ENCODE measurements around the gene NR5A1.

NR5A1 gene

DNA sequence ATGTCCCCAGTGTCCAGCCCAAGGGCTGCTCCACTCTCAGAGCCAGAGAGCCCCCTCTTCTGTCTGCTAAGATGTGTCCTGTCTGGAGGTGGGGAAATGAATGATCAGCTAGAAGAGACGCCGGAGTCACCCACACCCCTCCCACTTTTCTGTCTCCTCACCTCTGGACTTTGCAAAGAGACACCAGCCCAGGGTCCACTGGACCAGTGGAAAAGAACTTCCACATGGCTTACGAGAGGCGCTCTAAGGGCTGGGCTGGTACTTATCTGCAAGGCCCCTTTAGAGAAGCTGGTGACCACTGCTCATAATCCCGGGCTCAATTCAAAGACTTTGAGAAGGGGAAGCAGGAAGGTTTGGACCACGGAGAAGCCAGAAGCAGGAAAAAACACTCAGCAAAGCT is 9.2 kb downstream of the NR5A1 start:
- no peak for DNase-seq

DNA sequence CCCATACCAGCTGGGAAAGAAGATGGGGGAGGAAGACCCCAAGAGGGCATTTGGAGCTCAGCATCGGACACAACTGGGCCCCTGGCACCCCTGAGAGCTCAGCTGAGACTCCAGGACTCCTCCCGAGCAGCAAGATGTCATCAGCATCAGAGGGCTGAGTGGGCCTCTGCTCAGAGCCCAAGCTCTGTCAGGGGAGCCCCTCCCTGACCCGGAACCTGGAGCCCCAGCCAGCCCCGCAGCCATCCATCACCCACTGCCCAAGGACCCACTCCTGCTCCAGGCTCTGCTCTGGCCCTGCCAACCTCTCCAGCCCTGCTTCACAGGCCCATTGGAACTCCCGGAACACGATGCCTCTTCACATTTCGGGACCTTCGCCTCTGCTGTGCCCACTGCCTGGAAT is 9.8 kb downstream of the NR5A1 start:
- DNase-seq = no peak

DNA sequence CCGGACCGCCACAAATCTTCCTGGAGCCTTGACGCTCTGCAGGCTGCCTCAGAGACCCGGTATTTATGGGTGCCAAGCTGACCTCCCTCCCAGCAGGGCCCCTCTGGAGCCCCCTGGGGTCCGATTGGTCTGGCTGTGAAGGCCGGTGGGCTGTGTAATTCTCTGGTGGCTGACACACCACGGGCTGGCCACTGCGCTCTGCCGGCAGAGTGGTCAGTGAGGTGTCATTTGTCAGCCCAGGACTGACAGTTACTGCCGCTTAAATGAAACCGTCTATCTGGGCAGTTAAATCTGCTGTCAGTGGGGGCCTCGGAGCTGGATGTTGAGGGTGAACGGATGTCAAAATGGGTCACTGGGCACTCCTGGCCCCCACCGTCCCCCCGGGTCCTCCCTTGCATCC is 10.7 kb downstream of the NR5A1 start:
- DNase-seq = no peak

DNA sequence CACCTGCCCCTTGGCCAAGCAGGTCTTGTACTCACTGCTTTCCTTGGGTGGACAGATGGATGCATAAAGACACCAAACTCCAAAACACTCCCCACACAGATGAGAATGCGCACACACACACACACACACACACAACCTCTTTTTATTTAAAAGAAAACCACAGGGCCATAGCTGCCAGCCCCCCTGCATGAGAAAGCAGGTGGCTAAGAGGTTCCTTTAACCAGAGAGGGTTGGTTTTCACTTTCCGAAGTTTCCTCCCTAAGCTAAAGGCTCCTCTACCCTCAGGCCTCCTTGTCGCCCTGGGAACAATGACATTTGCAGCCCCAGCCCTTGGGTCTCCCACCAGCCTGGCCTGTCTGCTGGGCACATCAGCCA is 11.1 kb downstream of the NR5A1 start:
- DNase-seq = no peak

DNA sequence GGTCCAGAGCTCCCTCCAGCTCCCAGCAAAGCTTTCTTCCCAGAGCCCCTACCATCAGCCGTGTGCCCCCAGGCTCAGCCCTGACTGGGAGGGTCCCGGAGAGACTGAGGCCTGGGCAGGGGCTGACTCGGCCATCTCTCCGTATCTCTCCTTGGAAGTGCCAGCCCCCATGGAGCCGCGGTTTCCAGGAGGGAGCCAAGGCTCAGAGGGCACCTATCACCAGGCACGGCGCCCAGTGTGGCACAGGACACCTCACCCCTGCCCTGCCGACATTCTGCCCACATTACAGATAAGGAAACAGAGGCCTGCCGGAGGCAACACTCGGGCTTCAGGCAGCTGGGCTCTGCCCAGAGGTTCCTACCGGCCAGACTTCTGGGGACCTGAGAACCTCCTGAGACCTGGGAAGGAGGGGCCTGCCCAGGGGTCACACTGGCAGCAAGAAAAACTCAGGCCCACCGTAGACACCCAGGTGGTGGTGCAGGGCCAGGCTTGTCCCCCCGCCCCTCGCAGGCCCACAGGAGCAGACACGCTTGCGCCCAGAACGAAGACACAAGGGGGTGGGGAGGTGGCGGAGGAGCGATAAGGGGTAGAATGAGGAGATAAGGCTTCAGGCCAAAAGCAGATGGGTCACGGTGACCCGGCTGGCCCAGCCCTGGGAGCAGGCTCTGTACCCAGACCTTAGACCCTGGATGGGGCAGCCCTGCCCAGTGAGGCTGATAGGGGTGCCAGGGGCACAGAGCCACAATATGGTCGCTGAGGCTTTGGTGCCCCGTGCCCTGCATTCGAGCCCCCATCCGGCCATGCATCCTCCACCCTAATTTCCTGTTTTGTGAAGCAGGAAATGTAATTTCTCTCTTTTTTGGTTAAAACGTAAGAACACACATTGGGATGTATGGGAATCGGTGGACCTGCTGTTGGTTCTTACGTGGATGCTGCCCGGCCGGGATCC is 11.8 kb downstream of the NR5A1 start:
- no peak for DNase-seq

DNA sequence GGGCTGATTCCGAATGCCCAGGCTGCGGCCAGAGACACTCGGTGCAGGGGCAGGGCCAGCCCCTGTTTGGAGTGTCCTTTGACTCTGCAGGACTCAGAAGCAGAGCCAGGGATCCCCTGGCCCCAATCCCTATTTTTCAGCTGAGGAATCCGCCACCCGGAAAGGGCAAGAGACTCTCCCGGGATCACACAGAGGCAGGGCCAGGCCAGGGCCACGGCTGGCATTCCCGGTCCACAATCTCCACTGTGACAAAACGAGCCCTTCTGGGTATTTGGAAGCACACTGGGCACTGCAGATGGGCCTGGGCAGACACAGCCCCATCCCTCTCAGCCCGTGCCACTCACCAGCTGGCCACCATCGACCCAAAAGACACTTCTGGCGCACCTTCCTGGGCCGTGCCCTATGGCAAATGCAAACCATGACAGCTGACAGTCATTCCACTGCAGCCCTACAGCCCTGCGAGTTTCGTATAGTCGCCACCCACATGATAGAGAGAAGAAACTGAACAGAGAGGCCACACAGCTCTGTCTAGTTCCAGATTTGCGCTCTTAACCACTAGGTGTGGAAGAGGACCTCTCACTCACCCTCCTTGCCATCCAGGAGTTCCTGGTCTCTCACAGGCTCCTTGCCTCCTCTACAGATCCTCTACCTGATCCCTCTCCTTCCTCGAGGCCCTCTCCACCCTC is 13.3 kb downstream of the NR5A1 start:
- no peak for DNase-seq

DNA sequence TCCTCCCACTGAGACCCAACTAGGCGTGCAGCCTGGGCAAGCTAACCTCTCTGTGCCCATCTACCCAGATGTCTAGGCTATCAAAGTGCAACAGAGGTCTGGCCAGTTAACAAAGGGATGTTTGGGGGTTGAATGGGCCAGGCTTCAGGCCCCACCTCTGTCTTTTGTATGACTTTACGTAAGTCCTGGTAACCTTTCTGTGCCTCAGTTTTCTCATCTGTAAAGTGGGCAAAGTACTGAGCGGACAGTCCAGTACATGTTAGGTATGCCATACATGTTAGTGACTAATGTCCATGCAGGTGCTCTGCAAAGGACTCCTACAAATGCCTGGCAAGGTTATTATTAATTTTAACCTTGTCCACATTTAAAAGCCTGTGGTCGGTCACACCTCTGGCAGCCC is 14.0 kb downstream of the NR5A1 start:
- DNase-seq = no peak

DNA sequence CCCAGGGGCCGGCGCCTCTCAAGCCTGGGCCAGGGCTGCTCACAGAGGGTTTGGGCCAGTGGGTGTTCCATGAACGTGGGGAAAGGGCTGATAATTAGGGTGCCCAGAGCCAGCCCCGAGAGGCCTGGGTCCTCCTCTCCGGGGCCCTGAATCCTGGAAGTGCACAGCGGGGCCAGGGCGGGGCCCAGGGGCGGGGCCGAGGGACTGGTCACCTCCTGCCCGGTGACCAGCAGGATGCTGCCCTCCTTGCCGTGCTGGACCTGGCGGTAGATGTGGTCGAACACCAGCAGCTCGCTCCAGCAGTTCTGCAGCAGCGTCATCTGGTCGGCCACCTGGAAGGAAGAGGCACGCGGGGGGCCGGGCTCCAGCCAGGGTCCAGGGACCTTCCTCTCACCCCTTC is 14.4 kb downstream of the NR5A1 start:
- DNase-seq = no peak

DNA sequence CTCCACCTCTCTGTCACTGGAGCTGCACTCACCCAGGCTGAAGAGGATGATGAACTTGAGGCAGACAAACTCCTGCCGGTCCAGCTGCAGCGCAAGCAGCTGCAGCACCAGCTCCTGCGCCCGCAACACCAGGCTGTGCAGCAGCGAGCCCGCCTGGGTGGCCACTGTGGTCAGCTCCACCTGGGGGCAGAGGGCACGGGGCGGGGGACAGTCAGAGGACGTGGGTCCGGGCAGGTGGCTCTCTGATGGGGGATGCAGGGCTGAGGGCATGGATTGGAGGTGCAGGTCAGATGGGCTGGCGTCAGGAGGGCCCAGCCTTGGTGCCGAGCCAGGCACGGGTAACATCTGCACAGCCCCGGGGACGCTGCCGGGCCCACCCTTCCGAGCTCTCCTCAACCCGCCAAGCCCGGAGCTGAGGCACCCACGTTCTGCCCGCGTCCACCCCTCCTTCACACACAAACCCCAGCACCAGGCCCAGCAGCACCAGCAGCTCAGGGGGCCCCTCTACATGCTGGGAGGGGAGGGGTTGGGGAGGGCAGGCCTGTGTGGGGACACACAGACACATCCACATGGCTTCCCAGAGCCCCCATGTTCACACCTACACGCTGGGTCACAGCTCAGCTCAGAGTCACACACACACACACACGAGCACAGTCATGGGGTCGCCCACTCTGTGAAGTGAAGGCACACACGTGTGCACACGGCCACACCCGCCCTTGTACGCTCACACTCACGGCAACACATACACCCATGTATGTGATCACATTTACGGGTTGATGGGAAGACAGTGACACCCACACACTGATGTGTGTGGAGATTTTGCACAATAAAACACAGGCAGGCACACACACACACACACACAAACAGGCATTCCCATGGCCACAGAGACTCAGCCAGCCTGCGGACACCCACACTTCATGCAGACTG is 15.9 kb downstream of the NR5A1 start:
- DNase-seq = no peak

DNA sequence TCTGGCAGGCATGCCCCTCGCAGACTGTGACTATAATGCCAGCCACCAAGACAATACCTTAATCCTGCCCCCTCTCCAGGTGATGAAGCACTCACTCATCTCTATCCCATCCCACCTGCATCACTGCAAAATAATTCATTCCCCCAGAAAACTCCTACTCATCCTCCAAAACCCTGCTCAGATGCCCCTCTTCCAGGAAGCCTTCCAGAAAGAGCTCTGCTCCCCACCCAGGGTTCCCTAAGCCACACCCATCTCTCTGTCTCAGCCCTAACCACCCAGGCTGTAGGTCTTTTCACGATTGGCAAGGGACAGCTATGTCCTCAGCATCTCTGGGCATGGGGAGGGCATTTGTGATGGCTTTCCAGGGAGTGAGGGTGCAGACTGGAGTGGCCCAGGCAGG is 17.2 kb downstream of the NR5A1 start:
- no peak for DNase-seq

DNA sequence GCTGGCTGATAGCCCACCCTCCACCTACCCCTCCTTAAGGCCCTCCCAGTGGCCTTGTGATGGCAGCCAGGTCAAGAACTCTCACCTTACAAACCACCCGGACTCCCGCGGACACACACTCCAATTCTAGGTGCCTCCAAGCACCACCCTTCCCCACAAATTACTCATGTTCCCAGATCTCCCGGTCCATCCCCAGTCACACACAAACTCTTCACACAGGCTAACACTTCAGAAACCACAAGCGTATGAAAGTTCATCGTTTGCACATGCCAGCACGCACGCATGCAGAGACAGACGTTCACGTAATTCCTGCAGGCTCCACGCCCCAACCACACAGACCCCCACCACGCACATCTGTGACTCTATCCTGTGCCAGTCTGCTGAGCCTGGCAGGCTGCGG is 18.0 kb downstream of the NR5A1 start:
- no peak for DNase-seq

DNA sequence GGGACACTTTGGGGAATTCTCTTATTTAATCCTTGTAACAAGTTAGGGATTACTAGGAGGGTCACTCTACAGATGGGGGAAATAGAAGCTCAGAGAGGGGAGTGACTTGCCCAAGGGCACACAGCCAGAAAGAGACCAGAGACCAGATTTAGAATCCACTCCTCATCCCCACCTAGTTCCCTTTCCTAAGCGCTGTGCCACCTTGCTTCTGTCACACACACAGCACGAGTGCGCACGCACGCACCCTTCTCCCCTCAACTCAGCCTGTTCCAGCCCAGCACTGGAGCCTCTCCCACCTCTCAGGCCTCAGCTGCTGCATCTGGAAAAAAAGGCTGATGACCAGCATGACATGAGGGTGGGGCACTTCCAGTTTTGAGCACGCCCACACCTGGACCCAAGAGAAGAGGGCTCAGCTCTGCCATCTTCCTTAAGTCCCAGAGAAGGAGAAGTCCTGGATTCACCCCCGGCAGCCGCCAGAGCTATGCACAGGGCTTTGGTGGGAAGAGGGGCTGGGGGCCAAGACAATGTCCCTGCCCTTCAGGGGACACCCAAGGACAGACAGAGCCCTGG is 18.5 kb downstream of the NR5A1 start:
- DNase-seq = no peak

DNA sequence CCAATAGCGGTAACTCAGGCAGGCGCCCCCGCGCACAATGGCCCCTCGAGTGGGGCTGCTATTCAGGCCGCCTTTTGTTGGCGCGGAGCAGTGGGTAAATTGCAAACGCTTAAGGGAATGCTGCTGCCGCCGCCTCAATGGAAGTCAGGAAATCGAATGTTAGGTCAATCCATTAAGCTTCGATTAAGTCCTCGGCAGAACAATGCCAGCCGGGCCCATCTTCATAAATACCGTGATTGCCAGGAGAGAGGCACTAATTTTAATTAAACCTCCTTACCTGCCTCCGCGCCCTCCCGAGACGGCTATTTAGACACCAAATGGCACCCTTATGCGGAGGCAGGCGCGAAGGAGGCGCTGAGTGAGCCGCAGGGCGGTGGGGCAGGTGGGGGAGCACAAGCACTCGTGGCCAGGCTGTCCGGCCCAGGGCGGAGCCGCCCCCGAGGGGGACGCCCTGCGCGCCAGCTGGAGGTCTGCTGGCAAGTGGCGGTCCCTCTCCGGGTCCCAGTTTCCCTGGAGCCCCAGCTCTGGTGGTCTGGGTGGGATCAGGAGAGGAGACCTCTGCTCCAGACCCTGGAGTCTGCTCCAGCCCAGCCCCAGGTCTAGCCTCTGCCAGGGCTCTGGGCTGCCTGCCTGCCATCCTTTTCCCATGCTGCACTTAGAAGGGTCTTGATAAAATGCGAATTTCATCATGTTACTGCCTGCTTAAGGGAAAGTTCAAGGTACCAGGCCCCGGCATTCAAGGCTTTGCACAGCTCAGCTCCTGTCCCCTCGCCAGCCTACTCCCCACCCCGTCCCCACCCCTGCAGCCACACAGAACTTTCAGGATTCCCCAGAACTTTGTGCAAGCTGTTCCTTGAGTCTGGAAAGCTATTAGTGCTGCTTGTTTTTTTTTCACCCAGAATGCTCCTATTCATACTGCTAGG is 19.7 kb downstream of the NR5A1 start:
- DNase-seq = no peak

DNA sequence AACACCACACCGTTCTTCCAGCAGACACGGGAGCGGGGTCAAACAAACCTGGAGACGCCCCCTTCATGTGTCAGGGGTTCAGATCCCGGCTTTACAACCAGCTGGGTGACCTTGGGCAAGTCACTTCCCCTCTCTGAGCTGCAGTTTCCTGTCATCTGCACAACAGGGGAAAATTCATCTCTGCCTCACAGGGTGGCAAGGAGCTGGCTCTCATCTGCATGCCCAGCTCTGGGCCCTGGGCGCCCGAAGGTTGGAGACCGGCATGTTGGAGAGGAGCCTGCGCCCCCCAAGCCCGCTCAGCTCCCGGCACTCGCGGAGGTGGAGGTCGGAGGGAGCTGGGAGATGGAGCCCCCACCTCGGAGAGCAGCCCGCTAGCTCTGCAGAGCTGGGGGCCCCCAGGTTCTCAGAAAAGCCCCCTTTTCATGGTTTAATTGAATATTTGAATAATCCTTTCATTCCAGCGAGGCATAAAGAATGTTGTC is 20.4 kb downstream of the NR5A1 start:
- DNase-seq = no peak

DNA sequence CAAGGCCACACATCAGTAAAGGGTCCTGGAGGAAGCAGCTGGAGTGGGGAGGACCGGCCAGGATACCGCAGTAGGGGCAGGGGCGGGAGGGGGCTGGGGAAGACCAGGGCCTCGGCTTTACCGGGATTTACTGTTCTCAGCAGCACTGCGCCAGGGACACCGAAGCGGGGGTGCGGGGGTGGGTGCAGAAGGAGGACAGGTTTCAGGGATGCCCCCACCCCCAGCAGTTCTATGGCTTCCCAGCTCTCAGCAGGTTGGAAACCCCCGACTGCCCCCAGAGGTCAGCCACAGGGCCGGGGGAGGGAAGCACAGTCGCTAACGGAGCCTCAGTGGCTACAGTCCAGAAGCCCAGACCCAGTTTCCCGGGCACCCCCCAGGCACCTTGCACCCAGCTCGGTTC is 21.3 kb downstream of the NR5A1 start:
- no peak for DNase-seq

DNA sequence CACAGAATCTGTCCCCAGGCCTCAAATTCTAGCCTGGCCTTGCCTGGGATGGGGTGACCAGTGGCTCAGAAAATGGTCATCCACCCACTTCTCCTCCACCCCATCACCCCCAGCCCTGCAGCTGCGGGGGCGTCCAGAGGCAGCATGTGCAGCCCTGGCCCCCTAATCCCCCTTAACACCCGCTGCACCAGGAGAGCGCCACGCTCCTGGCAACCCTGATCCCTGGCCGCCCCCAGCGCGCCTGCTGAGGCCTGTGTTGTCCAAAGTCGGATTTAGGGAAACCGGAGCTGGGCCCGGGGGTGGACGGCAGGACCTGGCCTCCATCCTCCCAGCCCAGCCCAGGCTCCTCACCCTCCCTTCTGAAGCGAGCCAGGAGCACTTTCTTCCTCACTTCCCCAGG is 22.0 kb downstream of the NR5A1 start:
- DNase-seq = no peak

DNA sequence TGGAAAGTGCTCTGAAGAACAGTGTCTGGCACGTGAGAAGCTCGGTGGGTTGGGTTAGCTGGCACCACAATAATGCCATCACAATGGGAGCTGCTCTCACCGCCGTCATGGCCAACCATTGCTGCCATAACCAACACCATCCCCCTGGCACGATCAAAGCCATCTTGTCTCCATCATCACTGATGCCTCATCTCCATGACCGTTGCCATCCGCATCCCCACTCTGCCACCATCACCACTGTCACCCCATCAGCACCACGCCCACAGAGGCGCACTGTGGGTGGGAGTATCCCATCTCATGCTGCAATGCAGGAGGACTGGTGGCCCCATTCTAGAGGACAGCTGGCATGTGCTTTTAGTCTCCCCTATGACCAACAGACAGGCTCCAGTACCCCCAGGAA is 23.7 kb downstream of the NR5A1 start:
- no peak for DNase-seq

DNA sequence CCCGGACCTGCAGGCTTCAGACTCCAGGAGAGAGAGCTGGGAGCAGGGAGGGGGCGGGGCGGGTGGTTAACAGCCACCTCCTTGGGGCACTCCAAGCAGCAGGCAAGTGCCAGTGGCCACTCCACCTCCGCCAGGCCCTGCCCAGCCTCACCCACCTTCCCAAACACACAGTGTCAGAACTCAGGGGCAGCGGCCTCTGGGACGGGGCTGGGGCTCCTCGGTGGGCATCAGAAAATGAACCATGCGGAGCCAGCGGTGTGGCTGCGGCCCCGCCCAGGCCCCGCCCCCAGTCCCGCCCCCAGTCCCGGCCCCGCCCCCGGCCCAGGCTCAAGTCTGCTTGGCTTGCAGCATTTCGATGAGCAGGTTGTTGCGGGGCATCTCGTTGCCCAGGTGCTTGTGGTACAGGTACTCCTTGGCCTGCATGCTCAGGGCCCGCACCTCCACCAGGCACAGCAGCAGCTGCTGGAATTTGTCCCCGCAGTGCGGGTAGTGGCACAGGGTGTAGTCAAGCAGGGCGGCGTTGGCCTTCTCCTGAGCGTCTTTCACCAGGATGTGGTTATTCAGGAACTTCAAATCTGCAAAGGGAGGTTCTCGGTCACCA is 24.7 kb downstream of the NR5A1 start:
- no peak for DNase-seq

DNA sequence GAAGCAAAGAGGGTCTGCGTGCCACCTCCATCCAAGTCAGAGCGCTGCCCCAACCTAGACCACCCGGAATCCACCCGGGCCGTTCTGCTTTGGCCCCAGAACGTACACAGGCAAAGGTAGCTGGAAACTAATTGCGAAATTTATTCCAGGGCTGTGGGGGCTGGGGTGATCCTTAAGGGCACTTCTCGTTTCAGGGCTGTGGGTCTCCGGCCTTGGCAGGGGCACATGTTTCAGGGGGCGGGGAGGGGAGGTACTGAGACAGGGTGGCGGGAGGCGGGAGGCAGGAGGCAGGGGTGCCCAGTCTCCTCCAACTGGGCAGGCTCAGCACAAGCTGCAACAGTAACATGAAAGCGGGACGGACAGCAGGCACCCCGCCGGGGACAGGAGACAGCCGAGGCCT is 26.1 kb downstream of the NR5A1 start:
- DNase-seq = no peak

DNA sequence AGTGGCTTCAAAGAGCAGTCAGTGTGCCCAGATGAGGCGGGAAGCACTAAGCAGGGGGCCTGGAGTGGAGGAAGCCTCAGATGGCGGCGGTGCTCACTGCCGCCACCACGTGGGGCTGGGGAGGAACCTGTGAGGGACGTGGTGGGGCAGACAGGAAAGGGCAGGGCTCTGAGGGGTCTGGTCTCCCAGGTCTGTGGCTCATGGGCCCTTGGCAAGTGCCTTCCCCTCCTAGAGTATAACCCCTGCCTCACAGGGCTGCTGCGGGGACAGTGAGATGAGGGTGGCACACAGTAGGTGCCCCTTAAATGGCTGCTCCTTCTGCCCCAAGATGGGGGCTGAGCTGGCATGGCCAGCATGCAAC is 26.6 kb downstream of the NR5A1 start:
- no peak for DNase-seq

DNA sequence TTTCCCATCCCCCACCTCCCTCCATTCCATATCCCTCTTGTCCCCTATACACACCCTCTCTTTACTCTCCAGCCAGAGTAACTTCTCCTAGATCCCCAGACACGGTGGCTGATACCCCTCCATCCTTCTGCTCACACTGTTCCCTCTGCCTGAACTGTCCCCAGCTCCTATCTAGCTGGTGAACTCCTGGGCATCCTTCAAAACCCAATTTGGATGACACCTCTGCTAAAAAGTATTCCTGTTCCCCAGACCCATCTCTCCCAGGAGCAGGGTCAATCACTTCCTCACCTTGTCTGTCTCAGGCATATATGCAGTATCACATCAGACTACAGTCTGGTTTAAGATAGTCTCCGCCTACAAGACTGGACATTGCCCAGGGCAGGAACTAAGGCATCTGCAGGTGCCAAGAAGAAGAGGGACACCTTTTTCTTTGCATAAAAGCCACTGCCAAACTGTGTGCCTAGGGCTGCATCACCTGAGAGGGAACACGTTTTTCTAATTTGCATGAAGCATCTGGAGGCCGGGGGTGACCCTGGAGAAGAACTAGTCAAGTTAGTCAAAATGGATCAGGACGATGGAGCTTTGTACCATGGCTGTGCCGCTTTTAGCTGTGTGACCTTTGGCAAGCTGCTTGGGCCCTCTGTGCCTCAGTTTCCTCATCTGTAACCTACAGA is 27.1 kb downstream of the NR5A1 start:
- no peak for DNase-seq

Data from stimulated activated CD4-positive, alpha-beta T cell treated with anti-CD3 and anti-CD28 coated beads, Interleukin-4, amount 100 ng/mL, for 4 hours (primary cell).